ENCODE results near the gene L2HGDH. TPM values are rescaled to one million over a fixed set of nuclear protein-coding genes. Genes with fewer than 3 reads are reported as not detected.

The L2HGDH gene
- total RNA-seq, 2 experiments from 2014 or later, result 8.7 to 19.8 TPM

GRCh38 chr14:50230401-50230700, 81.7 kb downstream of the L2HGDH start:
- peaks cover 49% of the 10 kb centered on the region for H3K79me2 ChIP-seq (ENCODE audit: insufficient read depth, low read depth, low read length)
- peak overlapping the region; percentile 94 for H3K4me3 ChIP-seq (ENCODE audit: low read depth, low read length, poor library complexity, severe bottlenecking)
- peak; percentile 49 for DNase-seq (ENCODE audit: low spot score)
- peak overlapping the region; percentile 81 for H3K27ac ChIP-seq (ENCODE audit: low read depth, low read length, poor library complexity, severe bottlenecking)
- peak overlapping the region; percentile 89 for H3K4me2 ChIP-seq (ENCODE audit: low read length)
- peaks cover 18% of the 10 kb centered on the region for H3K4me1 ChIP-seq (ENCODE audit: insufficient read depth, low read length, poor library complexity, severe bottlenecking)
- H3K36me3 ChIP-seq (ENCODE audit: insufficient read depth, low read length), result peaks cover 13% of the 10 kb centered on the region
- ChIA-PET CTCF (ENCODE audit: unreplicated experiment) (no interaction called here), POLR2A (interaction anchor here (0.6 kb wide), 1 partner anchor 16 kb away, joined by 6 read pairs; no protein-coding TSS in a partner anchor)
- BruUV-seq (replicated peaks), result no TSS peak
- H3K9me2 ChIP-seq (ENCODE audit: insufficient read depth, low read length), result no peaks in the 10 kb centered on the region
- H4K20me1 ChIP-seq (ENCODE audit: insufficient read depth, low read length), result no peaks in the 10 kb centered on the region
- TF ChIP-seq EZH2phosphoT487 (IDR thresholded peaks at IDR 0.05; ENCODE audit: borderline replicate concordance, low read depth, low read length), result no peak
- TF ChIP-seq CTCF (conservative IDR thresholded peaks at IDR 0.05; ENCODE audit: low read length), result no peak
- peak overlapping the region; percentile 84 for H2AFZ ChIP-seq (ENCODE audit: low read length)
- intact Hi-C loops (cut with micrococcal nuclease; ENCODE audit: unreplicated experiment), result loop anchor here (2.0 to 5.0 kb wide), 5 partner anchors 114 to 598 kb away; partner anchors contain the start of genes MAP4K5 and VCPKMT
- peaks cover 16% of the 10 kb centered on the region for H3K9me3 ChIP-seq (ENCODE audit: low read length)

- H2AFZ ChIP-seq (ENCODE audit: low read length), result no peak overlapping the region
- TSS peak; percentile 67 for BruUV-seq (replicated peaks)
- H3K4me2 ChIP-seq (ENCODE audit: low read length), result peak overlapping the region; percentile 89
- intact Hi-C loops (cut with micrococcal nuclease; ENCODE audit: unreplicated experiment), result loop anchor here (2.0 to 5.0 kb wide), 5 partner anchors 113 to 597 kb away; partner anchors contain the start of genes MAP4K5 and VCPKMT
- H3K4me1 ChIP-seq (ENCODE audit: insufficient read depth, low read length, poor library complexity, severe bottlenecking), result peaks cover 18% of the 10 kb centered on the region
- H3K9me2 ChIP-seq (ENCODE audit: insufficient read depth, low read length), result no peaks in the 10 kb centered on the region
- TF ChIP-seq CTCF (conservative IDR thresholded peaks at IDR 0.05; ENCODE audit: low read length) (no peak), EZH2phosphoT487 (IDR thresholded peaks at IDR 0.05; ENCODE audit: borderline replicate concordance, low read depth, low read length) (no peak)
- H4K20me1 ChIP-seq (ENCODE audit: insufficient read depth, low read length), result no peaks in the 10 kb centered on the region
- H3K4me3 ChIP-seq (ENCODE audit: low read depth, low read length, poor library complexity, severe bottlenecking), result peak overlapping the region; percentile 94
- ChIA-PET POLR2A (interaction anchor here (0.6 kb wide), 2 partner anchors 16 to 427 kb away, joined by 6 to 7 read pairs; no protein-coding TSS in a partner anchor), CTCF (ENCODE audit: unreplicated experiment) (no interaction called here)
- H3K27ac ChIP-seq (ENCODE audit: low read depth, low read length, poor library complexity, severe bottlenecking), result peak overlapping the region; percentile 81
- peaks cover 13% of the 10 kb centered on the region for H3K36me3 ChIP-seq (ENCODE audit: insufficient read depth, low read length)
- DNase-seq (ENCODE audit: low spot score), result peak; percentile 9
- peaks cover 16% of the 10 kb centered on the region for H3K9me3 ChIP-seq (ENCODE audit: low read length)
- H3K79me2 ChIP-seq (ENCODE audit: insufficient read depth, low read depth, low read length), result peaks cover 55% of the 10 kb centered on the region
Measured at GRCh38 chr14:50229681-50230080, 82.3 kb downstream of the L2HGDH start.

GRCh38 chr14:50228313-50228712, 83.7 kb downstream of the L2HGDH start:
- Histone ChIP-seq H4K20me1 (ENCODE audit: insufficient read depth, low read length) (no peaks in the 10 kb centered on the region), H2AFZ (ENCODE audit: low read length) (no peak overlapping the region), H3K27ac (ENCODE audit: low read depth, low read length, poor library complexity, severe bottlenecking) (no peak overlapping the region), H3K4me3 (ENCODE audit: low read depth, low read length, poor library complexity, severe bottlenecking) (no peak overlapping the region), H3K4me2 (ENCODE audit: low read length) (0 out of 2 replicates have a peak overlapping the region, but pooled peaks have one; percentile 89), H3K79me2 (ENCODE audit: insufficient read depth, low read depth, low read length) (peaks cover 57% of the 10 kb centered on the region), H3K4me1 (ENCODE audit: insufficient read depth, low read length, poor library complexity, severe bottlenecking) (peaks cover 18% of the 10 kb centered on the region), H3K36me3 (ENCODE audit: insufficient read depth, low read length) (peaks cover 13% of the 10 kb centered on the region), H3K9me3 (ENCODE audit: low read length) (peaks cover 16% of the 10 kb centered on the region), H3K9me2 (ENCODE audit: insufficient read depth, low read length) (no peaks in the 10 kb centered on the region)
- TF ChIP-seq CTCF (conservative IDR thresholded peaks at IDR 0.05; ENCODE audit: low read length) (no peak), EZH2phosphoT487 (IDR thresholded peaks at IDR 0.05; ENCODE audit: borderline replicate concordance, low read depth, low read length) (no peak)
- ChIA-PET CTCF (ENCODE audit: unreplicated experiment) (no interaction called here), POLR2A (interaction anchor here (0.6 to 1.1 kb wide), 2 partner anchors 27 to 93 kb away, joined by 4 to 5 read pairs; no protein-coding TSS in a partner anchor)
- BruUV-seq (replicated peaks), result no TSS peak
- no peak for DNase-seq (ENCODE audit: low spot score)
- intact Hi-C loops (cut with micrococcal nuclease; ENCODE audit: unreplicated experiment), result no loop called here
